Left lung (tissue), 10 donors: ENCODE results near the gene GRPEL2. TPM values are rescaled to one million over a fixed set of nuclear protein-coding genes. Genes with fewer than 3 reads are reported as not detected.

Source experiments
- ATAC-seq: fragments of 200-7000 bp; cut with Tn5 transposase; one replicate; pipeline ENCODE4 v1.9.1; 2020; ENCODE audit warnings: moderate library complexity
- DNase-seq, 4 donors: peaks; one replicate each; pipeline ENCODE4 v3.0.0-alpha.2; 2013 to 2020
- H3K27ac ChIP-seq, 2 donors: fragments of 200-600 bp; sonication (generic) in 1 of 2; one replicate each; pipeline versions ENCODE4 v1.5.0 to v1.8.0; 2020 to 2021
- H3K27me3 ChIP-seq, 2 donors: fragments of 200-600 bp; sonication (generic) in 1 of 2; one replicate each; pipeline versions ENCODE4 v1.5.0 to v1.8.0; 2020 to 2021
- H3K36me3 ChIP-seq, 2 donors: fragments of 200-600 bp; sonication (generic) in 1 of 2; one replicate each; pipeline versions ENCODE4 v1.5.0 to v1.8.0; 2020 to 2021
- H3K4me1 ChIP-seq, 2 donors: fragments of 200-600 bp; one replicate each; pipeline ENCODE4 v1.8.0; 2021
- H3K4me3 ChIP-seq, 2 donors: fragments of 200-600 bp; sonication (generic) in 1 of 2; one replicate each; pipeline versions ENCODE4 v1.5.0 to v1.8.0; 2020 to 2021; ENCODE audit warnings: mild to moderate bottlenecking in 1 of 2
- H3K9me3 ChIP-seq, 2 donors: fragments of 200-600 bp; sonication (generic) in 1 of 2; one replicate each; pipeline versions ENCODE4 v1.5.0 to v1.8.0; 2020 to 2021
- intact Hi-C, 2 donors: fragments of 100-400 bp; cut with DNase I; formaldehyde crosslinking; loops; one replicate each; pipeline versions ENCODE4 v1.11.2 to v1.14.2; 2022
- polyA plus RNA-seq, 6 donors: library from polyadenylated mRNA; unstranded; fragments of 120-200 nt; gene quantifications; one replicate each; pipeline ENCODE4 v1.2.1, GENCODE V29; 2013; ENCODE audit not compliant: insufficient read length in 6 of 6
- total RNA-seq, 2 donors: library from RNA; stranded (reverse); fragmentation: NEBNext Ultra II Directional; extraction: Animal tissue kit (Norgen Biotek cat#: 25700); gene quantifications; one replicate each; pipeline ENCODE4 v1.2.1, GENCODE V29; 2021
- TF ChIP-seq, protein P1 (sequence below), 2 donors: fragments of 200-600 bp; sonication (generic) in 1 of 2; IDR thresholded peaks; one replicate each; pipeline versions ENCODE4 v1.5.0 to v1.8.0; 2021; ENCODE audit warnings: antibody characterized with exemption in 2 of 2
- donor health status: DM: no; HTN: yes; CAD: no.
- donor health status: DM: no; HTN: no; CAD: no.

GRPEL2 gene
- total and polyA plus RNA-seq, 8 donors = 12.3 to 25.1 (median 24.2) TPM

DNA sequence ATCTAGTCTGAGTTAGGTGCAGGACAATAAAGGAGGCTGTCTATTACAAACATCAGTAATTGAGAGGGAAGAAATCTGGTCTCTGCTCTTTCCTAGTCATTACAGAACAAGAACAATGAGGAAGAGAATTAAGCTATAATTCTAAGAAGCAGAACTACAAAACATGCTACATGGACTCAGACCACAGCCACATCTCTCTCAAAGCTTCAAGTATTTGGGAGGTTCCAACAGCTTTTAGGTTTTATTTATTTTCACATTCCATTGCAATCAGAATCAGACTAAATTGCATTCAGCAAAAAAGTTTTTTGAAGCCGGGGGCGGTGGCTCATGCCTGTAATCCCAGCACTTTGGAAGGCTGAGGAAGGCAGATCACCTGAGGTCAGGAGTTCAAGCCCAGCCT lies 1.1 kb upstream of the GRPEL2 start:
- intact Hi-C loops = no loop called here
- Histone ChIP-seq H3K9me3 (no peaks in the 10 kb centered on the region), H3K27ac (peak overlapping the region in 1 of 2 donors; percentile 91), H3K36me3 (peaks cover 0 to 12% of the 10 kb centered on the region in 2 donors), H3K4me3 (no peak overlapping the region), H3K4me1 (peaks cover 0 to 46% of the 10 kb centered on the region in 2 donors), H3K27me3 (no peaks in the 10 kb centered on the region)
- TF ChIP-seq, protein P1, sequence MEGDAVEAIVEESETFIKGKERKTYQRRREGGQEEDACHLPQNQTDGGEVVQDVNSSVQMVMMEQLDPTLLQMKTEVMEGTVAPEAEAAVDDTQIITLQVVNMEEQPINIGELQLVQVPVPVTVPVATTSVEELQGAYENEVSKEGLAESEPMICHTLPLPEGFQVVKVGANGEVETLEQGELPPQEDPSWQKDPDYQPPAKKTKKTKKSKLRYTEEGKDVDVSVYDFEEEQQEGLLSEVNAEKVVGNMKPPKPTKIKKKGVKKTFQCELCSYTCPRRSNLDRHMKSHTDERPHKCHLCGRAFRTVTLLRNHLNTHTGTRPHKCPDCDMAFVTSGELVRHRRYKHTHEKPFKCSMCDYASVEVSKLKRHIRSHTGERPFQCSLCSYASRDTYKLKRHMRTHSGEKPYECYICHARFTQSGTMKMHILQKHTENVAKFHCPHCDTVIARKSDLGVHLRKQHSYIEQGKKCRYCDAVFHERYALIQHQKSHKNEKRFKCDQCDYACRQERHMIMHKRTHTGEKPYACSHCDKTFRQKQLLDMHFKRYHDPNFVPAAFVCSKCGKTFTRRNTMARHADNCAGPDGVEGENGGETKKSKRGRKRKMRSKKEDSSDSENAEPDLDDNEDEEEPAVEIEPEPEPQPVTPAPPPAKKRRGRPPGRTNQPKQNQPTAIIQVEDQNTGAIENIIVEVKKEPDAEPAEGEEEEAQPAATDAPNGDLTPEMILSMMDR (IDR thresholded peaks at IDR 0.05) = no peak
- DNase-seq = no peak
- ATAC-seq = no peak

- DNase-seq (peak in 1 of 4 donors; percentile 16), ATAC-seq (peak; percentile 4)
- Histone ChIP-seq H3K9me3 (no peaks in the 10 kb centered on the region), H3K4me3 (peak overlapping the region; percentile 70 to 92), H3K27me3 (no peaks in the 10 kb centered on the region), H3K4me1 (peaks cover 0 to 49% of the 10 kb centered on the region in 2 donors), H3K27ac (peak overlapping the region; percentile 81 to 91), H3K36me3 (peaks cover 0 to 29% of the 10 kb centered on the region in 2 donors)
- TF ChIP-seq, protein P1 (IDR thresholded peaks at IDR 0.05) = no peak
- intact Hi-C loops = no loop called here
Measured at GRCh38 chr5:149345892-149346222, 558 bp downstream of the GRPEL2 start.

- Histone ChIP-seq H3K27ac (peak overlapping the region in 1 of 2 donors; percentile 39), H3K36me3 (peaks cover 0 to 56% of the 10 kb centered on the region in 2 donors), H3K4me1 (peaks cover 0 to 49% of the 10 kb centered on the region in 2 donors), H3K27me3 (no peaks in the 10 kb centered on the region), H3K9me3 (no peaks in the 10 kb centered on the region), H3K4me3 (no peak overlapping the region)
- DNase-seq (no peak), ATAC-seq (no peak)
- intact Hi-C loops = no loop called here
- TF ChIP-seq, protein P1 (IDR thresholded peaks at IDR 0.05) = no peak
Measured at GRCh38 chr5:149348518-149348917, 3.2 kb downstream of the GRPEL2 start.

- ATAC-seq = no peak
- DNase-seq = no peak
- Histone ChIP-seq H3K27ac (peak overlapping the region in 1 of 2 donors; percentile 39), H3K4me3 (no peak overlapping the region), H3K4me1 (peaks cover 0 to 44% of the 10 kb centered on the region in 2 donors), H3K36me3 (peaks cover 0 to 65% of the 10 kb centered on the region in 2 donors), H3K9me3 (no peaks in the 10 kb centered on the region), H3K27me3 (no peaks in the 10 kb centered on the region)
- intact Hi-C loops = no loop called here
- TF ChIP-seq, protein P1 (IDR thresholded peaks at IDR 0.05) = no peak
Measured at GRCh38 chr5:149349382-149349781, 4.1 kb downstream of the GRPEL2 start.

- H3K4me3 ChIP-seq = no peak overlapping the region
- H3K4me1 ChIP-seq = peaks cover 0 to 24% of the 10 kb centered on the region in 2 donors
- TF ChIP-seq, protein P1 (IDR thresholded peaks at IDR 0.05) = no peak
- no peak overlapping the region for H3K27ac ChIP-seq
- ATAC-seq (peak; percentile 61), DNase-seq (no peak)
- peaks cover 0 to 80% of the 10 kb centered on the region in 2 donors for H3K36me3 ChIP-seq
- no peaks in the 10 kb centered on the region for H3K27me3 ChIP-seq
- intact Hi-C loops = no loop called here
- no peaks in the 10 kb centered on the region for H3K9me3 ChIP-seq
Measured at GRCh38 chr5:149352169-149352568, 6.9 kb downstream of the GRPEL2 start.
